WERI-Rb-1 (cell line): Measurements from ENCODE around the gene OR2AG2.

Experiments
- DNase-seq: peaks from one replicate; pipeline ENCODE4 v3.0.0-alpha.2; 2020
- H3K27ac ChIP-seq: fragments of 250-450 bp; sonication (Bioruptor Pico); 2 replicates; pipeline ENCODE4 v1.5.1; 2020; ENCODE audit warnings: mild to moderate bottlenecking, moderate library complexity
- H3K27me3 ChIP-seq: fragments of 250-450 bp; sonication (Bioruptor Pico); 2 replicates; pipeline ENCODE4 v1.5.1; 2021; ENCODE audit warnings: mild to moderate bottlenecking, low read depth, moderate library complexity; ENCODE audit not compliant: insufficient read depth, severe bottlenecking
- H3K36me3 ChIP-seq: fragments of 250-450 bp; sonication (Bioruptor Pico); 2 replicates; pipeline ENCODE4 v1.5.1; 2020; ENCODE audit warnings: mild to moderate bottlenecking, moderate library complexity
- H3K4me3 ChIP-seq: 2 replicates; pipeline ENCODE4 v1.5.1; 2011; ENCODE audit warnings: low read depth, mild to moderate bottlenecking, control low read depth, low read length
- H3K9me3 ChIP-seq: fragments of 250-450 bp; sonication (Bioruptor Pico); 2 replicates; pipeline ENCODE4 v1.5.1; 2021; ENCODE audit warnings: mild to moderate bottlenecking, moderate library complexity; ENCODE audit not compliant: severe bottlenecking
- CTCF ChIP-seq: IDR thresholded peaks from 2 replicates; pipeline ENCODE4 v1.5.1; 2011; ENCODE audit warnings: low read depth, mild to moderate bottlenecking, control low read depth, inconsistent platforms, low read length

OR2AG2 gene

GRCh38 chr11:6799402-6799801, 27.6 kb upstream of the OR2AG2 start, which contains the start of gene OR6A2:
OR6A2 (minus strand) TSS chr11:6799689; CDS start chr11:6795708, 3,981 bp downstream.
- Histone ChIP-seq H3K27ac (no peak within 1 kb of the TSS), H3K27me3 (no peaks in the 10 kb centered on the region), H3K9me3 (no peaks in the 10 kb centered on the region), H3K4me3 (no peak within 1 kb of the TSS), H3K36me3 (no peaks in the 10 kb centered on the region)
- no peak for TF ChIP-seq CTCF
- no peak for DNase-seq

GRCh38 chr11:6794639-6795038, 22.9 kb upstream of the OR2AG2 start:
- Histone ChIP-seq H3K36me3 (no peaks in the 10 kb centered on the region), H3K27ac (no peak overlapping the region), H3K9me3 (no peaks in the 10 kb centered on the region), H3K27me3 (no peaks in the 10 kb centered on the region), H3K4me3 (no peak overlapping the region)
- TF ChIP-seq CTCF, result no peak
- no peak for DNase-seq

GRCh38 chr11:6790546-6790945, 18.8 kb upstream of the OR2AG2 start:
- no peaks in the 10 kb centered on the region for H3K36me3 ChIP-seq
- no peak for TF ChIP-seq CTCF
- no peaks in the 10 kb centered on the region for H3K9me3 ChIP-seq
- H3K27ac ChIP-seq, result no peak overlapping the region
- DNase-seq, result no peak
- no peak overlapping the region for H3K4me3 ChIP-seq
- H3K27me3 ChIP-seq, result no peaks in the 10 kb centered on the region

GRCh38 chr11:6782720-6783119, 10.9 kb upstream of the OR2AG2 start, which contains the start of gene OR2AG1:
OR2AG1 (plus strand) TSS chr11:6783020; CDS start chr11:6785038, 2,018 bp downstream.
- Histone ChIP-seq H3K4me3 (no peak within 1 kb of the TSS), H3K9me3 (no peaks in the 10 kb centered on the region), H3K27me3 (no peaks in the 10 kb centered on the region), H3K36me3 (no peaks in the 10 kb centered on the region), H3K27ac (no peak within 1 kb of the TSS)
- TF ChIP-seq CTCF, result no peak
- DNase-seq, result no peak

GRCh38 chr11:6780829-6781228, 9.1 kb upstream of the OR2AG2 start:
- no peak for DNase-seq
- no peaks in the 10 kb centered on the region for H3K36me3 ChIP-seq
- H3K27me3 ChIP-seq, result no peaks in the 10 kb centered on the region
- H3K4me3 ChIP-seq, result no peak overlapping the region
- TF ChIP-seq CTCF, result no peak
- no peak overlapping the region for H3K27ac ChIP-seq
- no peaks in the 10 kb centered on the region for H3K9me3 ChIP-seq

- Histone ChIP-seq H3K4me3 (no peak overlapping the region), H3K27ac (no peak overlapping the region), H3K36me3 (no peaks in the 10 kb centered on the region), H3K27me3 (no peaks in the 10 kb centered on the region), H3K9me3 (no peaks in the 10 kb centered on the region)
- TF ChIP-seq CTCF, result no peak
- no peak for DNase-seq
These were observed 6.7 kb upstream of the OR2AG2 start for GRCh38 chr11:6778518-6778917.
